ENCODE measurements around the gene PLCH1. TPM values are rescaled to one million over a fixed set of nuclear protein-coding genes. Genes with fewer than 3 reads are reported as not detected.

Gene PLCH1
- total RNA-seq, 1 experiment from 2014 or later: 3.8 TPM

- RAD21 ChIA-PET (ENCODE audit: low non-redundant PET in 1 of 2, low total read pairs in 2 of 2, uncharacterized antibody in 2 of 2, unreplicated experiment in 2 of 2): no interaction called here
Measured at GRCh38 chr3:155519078-155519477, 225.8 kb downstream of the PLCH1 start.

More at GRCh38 chr3:155519078-155519477, 225.8 kb downstream of the PLCH1 start:
- BruUV-seq (replicated peaks): no TSS peak
- H3K4me3 ChIP-seq (replicated peaks in 1 of 2; ENCODE audit: low read depth in 1 of 2, low read length in 2 of 2): no peak overlapping the region
- DNase-seq (ENCODE audit: low read depth, low spot score) (no peak), ATAC-seq (no peak)
- CTCF ChIA-PET: no interaction called here
- H3K4me1 ChIP-seq (ENCODE audit: control insufficient read depth in 1 of 2, insufficient read depth in 2 of 2, low read length in 2 of 2): no peaks in the 10 kb centered on the region
- H3K9ac ChIP-seq (ENCODE audit: low read length): no peak overlapping the region
- no peaks in the 10 kb centered on the region for H3K79me2 ChIP-seq (ENCODE audit: insufficient read depth, low read length)
- H2AFZ ChIP-seq (ENCODE audit: low read depth, low read length, poor library complexity, severe bottlenecking): no peak overlapping the region
- no peak overlapping the region for H3K4me2 ChIP-seq (ENCODE audit: low read length)
- POLR2A ChIA-PET: no interaction called here
- intact Hi-C loops (cut with micrococcal nuclease): no loop called here
- H4K20me1 ChIP-seq (ENCODE audit: insufficient read depth): no peaks in the 10 kb centered on the region
- H3K36me3 ChIP-seq (ENCODE audit: control insufficient read depth in 1 of 2, insufficient read depth in 2 of 2, low read length in 2 of 2): no peaks in the 10 kb centered on the region
- H3K27ac ChIP-seq (ENCODE audit: low read depth, low read length): no peak overlapping the region
- no peaks in the 10 kb centered on the region for H3K9me2 ChIP-seq (ENCODE audit: insufficient read depth)
- no peaks in the 10 kb centered on the region for H3K27me3 ChIP-seq (ENCODE audit: insufficient read depth, low read length)
- no peak for TF ChIP-seq SP1 (IDR thresholded peaks at IDR 0.05; ENCODE audit: low read depth)
- no peak for TF ChIP-seq TCF7L2 (IDR thresholded peaks at IDR 0.05; ENCODE audit: borderline replicate concordance, extremely low read depth, insufficient read depth, insufficient read length)
- TF ChIP-seq, protein P1, sequence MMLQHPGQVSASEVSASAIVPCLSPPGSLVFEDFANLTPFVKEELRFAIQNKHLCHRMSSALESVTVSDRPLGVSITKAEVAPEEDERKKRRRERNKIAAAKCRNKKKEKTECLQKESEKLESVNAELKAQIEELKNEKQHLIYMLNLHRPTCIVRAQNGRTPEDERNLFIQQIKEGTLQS (IDR thresholded peaks at IDR 0.05): no peak
- no peak for TF ChIP-seq ZNF274 (IDR thresholded peaks at IDR 0.05; ENCODE audit: low read depth, low read length)
- no peak for TF ChIP-seq CBX3 (IDR thresholded peaks at IDR 0.05; ENCODE audit: low read depth)
- TF ChIP-seq, protein P2, sequence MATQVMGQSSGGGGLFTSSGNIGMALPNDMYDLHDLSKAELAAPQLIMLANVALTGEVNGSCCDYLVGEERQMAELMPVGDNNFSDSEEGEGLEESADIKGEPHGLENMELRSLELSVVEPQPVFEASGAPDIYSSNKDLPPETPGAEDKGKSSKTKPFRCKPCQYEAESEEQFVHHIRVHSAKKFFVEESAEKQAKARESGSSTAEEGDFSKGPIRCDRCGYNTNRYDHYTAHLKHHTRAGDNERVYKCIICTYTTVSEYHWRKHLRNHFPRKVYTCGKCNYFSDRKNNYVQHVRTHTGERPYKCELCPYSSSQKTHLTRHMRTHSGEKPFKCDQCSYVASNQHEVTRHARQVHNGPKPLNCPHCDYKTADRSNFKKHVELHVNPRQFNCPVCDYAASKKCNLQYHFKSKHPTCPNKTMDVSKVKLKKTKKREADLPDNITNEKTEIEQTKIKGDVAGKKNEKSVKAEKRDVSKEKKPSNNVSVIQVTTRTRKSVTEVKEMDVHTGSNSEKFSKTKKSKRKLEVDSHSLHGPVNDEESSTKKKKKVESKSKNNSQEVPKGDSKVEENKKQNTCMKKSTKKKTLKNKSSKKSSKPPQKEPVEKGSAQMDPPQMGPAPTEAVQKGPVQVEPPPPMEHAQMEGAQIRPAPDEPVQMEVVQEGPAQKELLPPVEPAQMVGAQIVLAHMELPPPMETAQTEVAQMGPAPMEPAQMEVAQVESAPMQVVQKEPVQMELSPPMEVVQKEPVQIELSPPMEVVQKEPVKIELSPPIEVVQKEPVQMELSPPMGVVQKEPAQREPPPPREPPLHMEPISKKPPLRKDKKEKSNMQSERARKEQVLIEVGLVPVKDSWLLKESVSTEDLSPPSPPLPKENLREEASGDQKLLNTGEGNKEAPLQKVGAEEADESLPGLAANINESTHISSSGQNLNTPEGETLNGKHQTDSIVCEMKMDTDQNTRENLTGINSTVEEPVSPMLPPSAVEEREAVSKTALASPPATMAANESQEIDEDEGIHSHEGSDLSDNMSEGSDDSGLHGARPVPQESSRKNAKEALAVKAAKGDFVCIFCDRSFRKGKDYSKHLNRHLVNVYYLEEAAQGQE (IDR thresholded peaks at IDR 0.05; ENCODE audit: low read depth): no peak
- no peak for TF ChIP-seq SRF (IDR thresholded peaks at IDR 0.05; ENCODE audit: low read depth)
- no peak for TF ChIP-seq YY1 (IDR thresholded peaks at IDR 0.05; ENCODE audit: extremely low read depth, insufficient replicate concordance, low read depth, low read length)
- TF ChIP-seq POLR2A (IDR thresholded peaks at IDR 0.05; ENCODE audit: borderline replicate concordance, extremely low read depth, insufficient read depth, insufficient read length): no peak
- no peak for TF ChIP-seq EZH2 (IDR thresholded peaks at IDR 0.05)
- no peak for TF ChIP-seq JUND (IDR thresholded peaks at IDR 0.05)
- no peak for TF ChIP-seq ZFX (IDR thresholded peaks at IDR 0.05)
- TF ChIP-seq RAD21 (IDR thresholded peaks at IDR 0.05; ENCODE audit: low read depth): no peak
- no peak for TF ChIP-seq CEBPB (IDR thresholded peaks at IDR 0.05; ENCODE audit: low read depth)
- no peak for TF ChIP-seq EGR1 (IDR thresholded peaks at IDR 0.05; ENCODE audit: low read depth)
- TF ChIP-seq ELF1 (IDR thresholded peaks at IDR 0.05; ENCODE audit: borderline replicate concordance, low read depth): no peak
- no peak for TF ChIP-seq EZH2phosphoT487 (IDR thresholded peaks at IDR 0.05; ENCODE audit: borderline replicate concordance)
- no peak for TF ChIP-seq POLR2AphosphoS5 (IDR thresholded peaks at IDR 0.05; ENCODE audit: low read depth, low read length)
- H3K9me3 ChIP-seq (ENCODE audit: control insufficient read depth in 1 of 2, insufficient read depth in 1 of 2, low read depth in 1 of 2, low read length in 2 of 2): no peaks in the 10 kb centered on the region
